ENCODE data around the gene UBE2Z.

GRCh38 chr17:48869821-48870318 lies 38.3 kb upstream of the UBE2Z start:
- TF ChIP-seq EZH2 (optimal IDR thresholded peaks at IDR 0.05; ENCODE audit: low read depth, low read length) = no peak
- TF ChIP-seq, protein P1, sequence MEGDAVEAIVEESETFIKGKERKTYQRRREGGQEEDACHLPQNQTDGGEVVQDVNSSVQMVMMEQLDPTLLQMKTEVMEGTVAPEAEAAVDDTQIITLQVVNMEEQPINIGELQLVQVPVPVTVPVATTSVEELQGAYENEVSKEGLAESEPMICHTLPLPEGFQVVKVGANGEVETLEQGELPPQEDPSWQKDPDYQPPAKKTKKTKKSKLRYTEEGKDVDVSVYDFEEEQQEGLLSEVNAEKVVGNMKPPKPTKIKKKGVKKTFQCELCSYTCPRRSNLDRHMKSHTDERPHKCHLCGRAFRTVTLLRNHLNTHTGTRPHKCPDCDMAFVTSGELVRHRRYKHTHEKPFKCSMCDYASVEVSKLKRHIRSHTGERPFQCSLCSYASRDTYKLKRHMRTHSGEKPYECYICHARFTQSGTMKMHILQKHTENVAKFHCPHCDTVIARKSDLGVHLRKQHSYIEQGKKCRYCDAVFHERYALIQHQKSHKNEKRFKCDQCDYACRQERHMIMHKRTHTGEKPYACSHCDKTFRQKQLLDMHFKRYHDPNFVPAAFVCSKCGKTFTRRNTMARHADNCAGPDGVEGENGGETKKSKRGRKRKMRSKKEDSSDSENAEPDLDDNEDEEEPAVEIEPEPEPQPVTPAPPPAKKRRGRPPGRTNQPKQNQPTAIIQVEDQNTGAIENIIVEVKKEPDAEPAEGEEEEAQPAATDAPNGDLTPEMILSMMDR (IDR thresholded peaks at IDR 0.05; ENCODE audit: low read length) = no peak
- no peak for TF ChIP-seq EZH2phosphoT487 (IDR thresholded peaks at IDR 0.05; ENCODE audit: low read length)
